ENCODE results near the gene KRTAP9-4.
"Not testable (repeated sequence)": the region's sequence is repeated elsewhere in the genome, so short reads cannot be mapped to it uniquely, and the experiment has no call there.

KRTAP9-4 gene, protein sequence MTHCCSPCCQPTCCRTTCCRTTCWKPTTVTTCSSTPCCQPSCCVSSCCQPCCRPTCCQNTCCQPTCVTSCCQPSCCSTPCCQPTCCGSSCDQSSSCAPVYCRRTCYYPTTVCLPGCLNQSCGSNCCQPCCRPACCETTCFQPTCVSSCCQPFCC

GRCh38 chr17:41249637-41250240 is at the start of gene KRTAP9-4:
Gene KRTAP9-4 (plus strand): TSS chr17:41249687. CDS start chr17:41249721, 34 bp downstream.
- DNase-seq, result not testable (repeated sequence)

- DNase-seq, result no peak
These were observed 37.5 kb upstream of the KRTAP9-4 start for GRCh38 chr17:41211845-41212466.

DNA sequence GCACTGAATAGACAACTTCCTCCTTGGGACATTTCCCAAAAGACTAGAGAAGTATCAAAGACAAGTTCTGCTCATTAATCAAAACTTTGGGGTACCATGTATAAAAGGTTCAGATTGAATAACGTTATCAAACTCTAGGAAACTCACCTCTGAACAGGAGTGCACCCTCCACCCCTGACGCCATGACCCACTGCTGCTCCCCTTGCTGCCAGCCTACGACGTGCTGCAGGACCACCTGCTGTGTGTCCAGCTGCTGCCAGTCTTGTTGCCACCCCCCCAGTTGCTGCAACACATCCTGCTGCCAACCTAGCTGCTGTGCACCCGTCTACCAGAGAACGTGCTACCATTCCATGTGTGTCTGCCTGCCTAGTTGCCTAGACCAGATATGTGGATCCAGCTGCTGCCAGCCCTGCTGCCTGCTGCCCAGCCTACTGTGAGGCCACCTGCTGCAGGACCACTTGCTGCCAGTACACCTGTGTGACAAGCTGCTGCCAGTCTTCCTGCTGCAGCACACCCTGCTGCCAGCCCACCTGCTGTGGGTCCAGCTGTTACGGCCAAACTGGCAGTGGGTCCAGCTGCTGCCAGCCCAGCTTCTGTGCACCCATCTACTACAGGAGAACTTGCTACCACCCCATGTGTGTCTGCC is 36.8 kb upstream of the KRTAP9-4 start:
- DNase-seq, result no peak

DNA sequence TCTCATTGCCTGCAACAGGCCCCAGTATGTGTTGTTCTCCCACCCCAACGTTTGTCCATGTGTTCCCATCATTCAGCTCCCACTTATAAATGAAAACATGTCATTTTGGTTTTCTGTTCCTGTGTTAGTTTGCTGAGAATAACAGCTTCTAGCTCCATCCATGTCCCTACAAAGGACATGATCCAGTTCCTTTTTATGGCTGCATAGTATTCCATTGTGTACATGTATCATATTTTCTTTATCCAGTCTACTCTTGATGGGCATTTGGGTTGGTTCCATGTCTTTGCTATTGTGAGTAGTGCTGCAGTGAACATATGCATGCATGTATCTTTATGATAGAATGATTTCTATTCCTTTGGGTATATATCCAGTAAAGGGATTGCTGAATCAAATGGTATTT is 33.8 kb upstream of the KRTAP9-4 start:
- no peak for DNase-seq

GRCh38 chr17:41223821-41224220 is 25.7 kb upstream of the KRTAP9-4 start:
- no peak for DNase-seq

DNA sequence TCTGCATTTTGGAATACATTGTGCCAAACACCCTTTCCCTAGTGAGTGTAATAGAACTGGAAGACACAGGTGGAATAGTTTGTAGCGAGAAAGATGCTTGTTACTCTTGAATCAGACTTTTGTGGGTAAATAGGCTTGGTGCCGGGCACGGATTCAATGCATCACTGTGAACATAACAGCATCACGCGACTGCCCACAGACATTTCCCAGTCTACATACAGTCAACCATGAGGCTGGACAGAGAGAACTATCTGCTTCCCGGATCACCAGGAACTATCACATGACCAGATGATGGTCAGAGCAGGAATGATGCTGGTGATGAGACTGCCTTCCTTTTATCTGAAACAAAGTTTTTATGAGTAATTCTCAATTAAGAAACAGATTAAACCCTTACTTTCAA is 23.4 kb upstream of the KRTAP9-4 start:
- DNase-seq, result no peak

GRCh38 chr17:41226598-41227095 is 22.8 kb upstream of the KRTAP9-4 start, which contains the start of gene KRTAP9-2:
Gene KRTAP9-2 (plus strand): TSS chr17:41226648. CDS start chr17:41226655, 7 bp downstream.
- DNase-seq, result not testable (repeated sequence)

- DNase-seq, result no peak
These were observed 19.4 kb upstream of the KRTAP9-4 start for GRCh38 chr17:41230094-41230493.

GRCh38 chr17:41231731-41232130 is 17.8 kb upstream of the KRTAP9-4 start:
- no peak for DNase-seq

DNA sequence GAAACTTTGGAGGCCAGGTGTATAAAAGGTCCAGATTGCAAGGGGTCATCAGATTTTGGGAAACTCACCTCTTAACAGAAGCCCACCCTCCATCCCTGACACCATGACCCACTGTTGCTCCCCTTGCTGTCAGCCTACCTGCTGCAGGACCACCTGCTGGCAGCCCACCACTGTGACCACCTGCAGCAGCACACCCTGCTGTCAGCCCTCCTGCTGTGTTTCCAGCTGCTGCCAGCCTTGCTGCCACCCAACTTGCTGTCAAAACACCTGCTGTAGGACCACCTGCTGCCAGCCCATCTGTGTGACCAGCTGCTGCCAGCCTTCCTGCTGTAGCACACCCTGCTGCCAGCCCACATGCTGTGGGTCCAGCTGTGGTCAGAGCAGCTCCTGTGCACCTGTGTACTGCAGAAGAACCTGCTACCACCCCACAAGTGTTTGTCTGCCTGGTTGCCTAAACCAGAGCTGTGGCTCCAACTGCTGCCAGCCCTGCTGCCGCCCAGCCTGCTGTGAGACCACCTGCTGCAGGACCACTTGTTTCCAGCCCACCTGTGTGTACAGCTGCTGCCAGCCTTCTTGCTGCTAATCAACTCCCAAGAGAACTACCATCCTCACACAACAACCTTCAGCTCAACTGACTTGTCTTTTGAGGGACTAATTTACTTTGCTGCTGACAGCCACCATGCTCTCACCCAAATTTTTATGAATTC is 16.9 kb upstream of the KRTAP9-4 start, which contains the start of gene KRTAP9-3:
Gene KRTAP9-3, plus strand, starts transcription at position 51 of the 707 bp plus-strand sequence. Its CDS starts 53 bp downstream, at position 104.
- DNase-seq, result not testable (repeated sequence)

GRCh38 chr17:41237116-41237515 is 12.4 kb upstream of the KRTAP9-4 start:
- DNase-seq, result not testable (repeated sequence)

GRCh38 chr17:41237949-41238437 is 11.5 kb upstream of the KRTAP9-4 start, which contains the start of gene KRTAP9-8:
Gene KRTAP9-8 (plus strand): TSS chr17:41237999. CDS start chr17:41238052, 53 bp downstream.
- DNase-seq, result not testable (repeated sequence)

DNA sequence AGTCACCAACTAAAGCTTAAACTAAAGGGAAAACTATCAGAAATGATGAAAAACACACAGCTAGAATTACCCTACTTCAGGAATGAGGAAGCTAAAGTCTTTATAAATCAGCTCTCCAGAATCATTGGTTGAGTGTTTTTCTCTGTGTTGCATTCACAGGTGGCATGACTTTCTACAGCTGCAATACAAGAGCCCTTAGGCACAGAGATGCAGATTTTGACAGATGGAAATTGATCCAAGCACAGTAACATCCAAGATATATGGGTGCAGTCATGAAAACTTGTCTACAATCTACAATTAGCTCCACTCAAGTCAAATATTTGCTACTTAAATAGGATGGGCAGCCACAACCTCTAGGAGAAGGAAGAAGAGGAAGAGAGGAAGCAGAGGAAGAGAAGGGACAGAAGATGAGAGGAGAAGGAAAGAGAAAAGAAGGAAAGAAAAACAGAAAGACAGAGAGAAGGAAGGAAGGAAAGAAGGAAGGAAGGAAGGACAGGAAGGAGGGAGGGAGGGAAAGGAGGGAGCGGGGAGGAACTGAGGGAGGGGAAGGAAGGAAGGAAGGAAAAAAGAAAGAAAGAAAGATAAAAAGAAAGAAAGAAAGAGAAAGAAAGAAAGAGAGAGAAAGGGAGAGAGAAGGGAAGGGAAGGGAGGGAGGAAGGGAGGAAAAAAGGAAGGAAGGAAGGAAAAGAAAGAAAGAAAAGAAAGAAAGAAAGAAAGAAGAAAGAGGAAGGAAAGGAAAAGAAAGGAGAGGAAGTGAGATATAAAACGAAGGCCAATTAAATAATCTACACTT is 2.3 kb upstream of the KRTAP9-4 start:
- not testable (repeated sequence) for DNase-seq

GRCh38 chr17:41251261-41251660 is 1.8 kb downstream of the KRTAP9-4 start:
- no peak for DNase-seq

DNA sequence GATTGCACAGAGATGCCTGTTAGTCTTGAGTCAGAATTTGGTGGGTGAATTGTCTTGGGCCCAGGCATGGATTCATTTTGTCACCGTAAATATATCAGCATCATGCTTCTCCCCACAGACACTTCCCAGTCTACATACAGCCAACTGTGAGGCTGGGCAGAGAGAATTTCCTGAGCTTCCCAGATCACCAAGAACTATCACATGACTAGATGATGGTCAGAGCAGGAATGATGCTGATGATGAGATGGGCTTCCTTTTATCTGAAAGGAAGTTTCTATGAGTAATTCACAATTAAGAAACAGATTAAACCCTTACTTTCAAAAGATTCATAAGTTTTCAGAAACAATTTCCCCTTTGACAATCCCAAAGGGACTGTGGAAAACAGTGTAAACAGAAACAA is 5.4 kb downstream of the KRTAP9-4 start:
- DNase-seq, result no peak

DNA sequence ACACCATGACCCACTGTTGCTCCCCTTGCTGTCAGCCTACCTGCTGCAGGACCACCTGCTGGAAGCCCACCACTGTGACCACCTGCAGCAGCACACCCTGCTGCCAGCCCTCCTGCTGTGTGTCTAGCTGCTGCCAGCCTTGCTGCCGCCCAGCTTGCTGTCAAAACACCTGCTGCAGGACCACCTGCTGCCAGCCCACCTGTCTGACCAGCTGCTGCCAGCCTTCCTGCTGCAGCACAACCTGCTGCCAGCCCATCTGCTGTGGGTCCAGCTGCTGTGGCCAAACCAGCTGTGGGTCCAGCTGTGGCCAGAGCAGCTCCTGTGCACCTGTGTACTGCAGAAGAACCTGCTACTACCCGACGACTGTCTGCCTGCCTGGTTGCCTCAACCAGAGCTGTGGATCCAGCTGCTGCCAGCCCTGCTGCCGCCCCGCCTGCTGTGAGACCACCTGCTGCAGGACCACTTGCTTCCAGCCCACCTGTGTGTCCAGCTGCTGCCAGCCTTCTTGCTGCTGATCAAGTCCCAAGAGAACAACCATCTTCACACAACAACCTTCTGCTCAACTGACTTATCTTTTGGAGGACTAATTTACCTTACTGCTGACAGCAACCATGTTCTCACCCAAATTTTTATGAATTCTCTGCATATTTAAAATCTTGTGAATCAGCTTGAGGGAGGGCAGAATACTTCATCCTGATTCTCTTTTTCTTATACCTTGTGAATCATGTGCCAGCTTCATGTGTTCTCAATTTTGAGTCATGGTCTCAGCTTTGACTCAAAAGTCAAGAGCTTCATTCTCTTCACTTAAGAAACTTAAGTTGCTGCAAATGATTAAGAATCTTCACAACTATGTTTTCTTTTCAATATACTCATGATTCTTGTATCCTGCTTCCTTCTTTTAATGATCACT is 6.1 kb downstream of the KRTAP9-4 start, which contains the start of gene KRTAP9-9:
Gene KRTAP9-9, plus strand, starts transcription at position 4 of the 910 bp plus-strand sequence.
- DNase-seq, result peak; percentile 44

- no peak for DNase-seq
These were observed 6.8 kb downstream of the KRTAP9-4 start for GRCh38 chr17:41256291-41256685.

DNA sequence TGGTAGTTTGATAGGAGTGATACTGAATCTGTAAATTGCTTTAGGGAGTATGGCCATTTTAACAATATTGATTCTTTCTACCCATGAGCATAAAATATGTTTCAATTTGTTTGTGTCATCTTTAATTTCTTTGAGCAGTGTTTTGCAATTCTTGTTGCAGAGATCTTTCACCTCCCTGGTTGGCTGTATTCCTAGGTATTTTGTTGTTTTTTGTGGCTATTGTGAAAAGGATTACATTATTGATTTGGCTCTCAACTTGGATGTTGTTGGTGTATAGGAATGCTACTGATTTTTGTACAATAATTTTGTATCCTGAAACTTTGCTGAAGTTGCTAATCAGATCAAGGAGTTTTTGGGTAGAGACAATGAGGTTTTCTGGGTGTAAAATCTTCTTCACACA is 8.9 kb downstream of the KRTAP9-4 start:
- DNase-seq, result no peak

GRCh38 chr17:41263212-41263611 is 13.7 kb downstream of the KRTAP9-4 start:
- DNase-seq, result no peak

DNA sequence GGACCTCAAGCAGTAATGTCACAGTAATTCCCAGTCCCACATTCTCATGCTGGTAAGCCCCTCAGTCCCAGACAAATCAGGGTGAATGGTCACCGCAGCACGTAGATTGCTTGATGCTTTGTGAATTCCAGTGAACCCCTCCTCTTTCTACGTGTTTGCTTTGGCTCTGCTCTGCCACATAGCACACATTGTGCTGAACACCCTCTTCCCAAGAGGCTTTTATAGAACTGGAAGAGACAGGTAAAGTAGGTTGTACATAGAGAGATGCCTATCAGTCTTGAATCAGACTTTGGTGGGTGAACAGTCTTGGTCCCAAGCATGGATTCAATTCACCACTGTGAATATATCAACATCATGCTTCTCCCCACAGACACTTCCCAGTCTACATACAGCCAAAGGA is 15.1 kb downstream of the KRTAP9-4 start:
- DNase-seq, result peak; percentile 40

Data from islet precursor cell (in vitro differentiated cells).